HepG2 (cell line): Measurements from ENCODE around the gene TNS1. TPM values are rescaled to one million over a fixed set of nuclear protein-coding genes. Genes with fewer than 3 reads are reported as not detected.

Experiments
- ATAC-seq: fragments of 200-7000 bp; cut with Tn5 transposase; 3 replicates; pipeline ENCODE4 v1.9.1; 2020; ENCODE audit warnings: mild to moderate bottlenecking, moderate library complexity
- BruUV-seq: library from RNA; stranded (reverse); fragments of 400-500 nt; replicated peaks from 2 replicates; lab custom pipeline; 2021; lab: Mats Ljungman, UMichigan
- CTCF ChIA-PET: fragments of 300-600 bp; formaldehyde crosslinking; extraction: SDS; loops from one replicate; lab custom pipeline; 2021; ENCODE audit warnings: low total read pairs, inconsistent platforms, low intra/inter-chr PET ratio; lab: Yijun Ruan, JAX
- POLR2A ChIA-PET: fragments of 350-600 bp; sonication (Branson Sonifier 250); formaldehyde crosslinking; loops from one replicate; lab custom pipeline; 2020; ENCODE audit warnings: antibody characterized with exemption, inconsistent platforms; lab: Yijun Ruan, JAX
- DNase-seq: peaks from one replicate; pipeline ENCODE4 v3.0.0-alpha.2; 2015; ENCODE audit warnings: low spot score
- FAIRE-seq: peaks from 3 replicates; lab custom pipeline; 2011; peaks lifted over from hg19 to GRCh38; lab: Jason Lieb, UNC
- H2AFZ ChIP-seq: one replicate; pipeline ENCODE4 v1.6.1; 2011; ENCODE audit warnings: low read length, inconsistent platforms
- H3K27ac ChIP-seq: fragments of 300-600 bp; 3 replicates; pipeline ENCODE4 v1.8.0; 2011; ENCODE audit warnings: mixed run types, mild to moderate bottlenecking, mixed read lengths, low read length, inconsistent platforms; ENCODE audit not compliant: insufficient read depth; ENCODE audit errors: extremely low read length
- H3K27me3 ChIP-seq, 2 experiments: fragments of 200-600 bp in 1 of 2; 2 replicates in 1 of 2; 3 replicates in 1 of 2; pipeline versions ENCODE4 v1.6.0 to v1.8.0; 2011; ENCODE audit warnings: low read length in 2 of 2, mild to moderate bottlenecking in 2 of 2, moderate library complexity in 2 of 2, inconsistent platforms in 1 of 2; ENCODE audit not compliant: insufficient read depth in 2 of 2, control insufficient read depth in 1 of 2
- H3K36me3 ChIP-seq, 2 experiments: fragments of 200-600 bp in 1 of 2; replicated peaks in 1 of 2; 2 replicates in 1 of 2; 3 replicates in 1 of 2; pipeline versions ENCODE4 v1.5.1 to v1.8.0; 2011; ENCODE audit warnings: low read length in 2 of 2, inconsistent platforms in 1 of 2; ENCODE audit not compliant: insufficient read depth in 2 of 2, control insufficient read depth in 1 of 2
- H3K4me1 ChIP-seq: 2 replicates; pipeline ENCODE4 v1.5.1; 2012; ENCODE audit warnings: low read length, inconsistent platforms; ENCODE audit not compliant: insufficient read depth
- H3K4me2 ChIP-seq: 2 replicates; pipeline ENCODE4 v1.6.0; 2011; ENCODE audit warnings: low read depth, low read length, inconsistent platforms
- H3K4me3 ChIP-seq, 3 experiments: fragments of 200-600 bp in 1 of 3; sonication (generic), shearing (Covaris generic) in 1 of 3; replicated peaks in 1 of 3; 2 replicates each; pipeline ENCODE4 v1.5.1; 2011 to 2016; ENCODE audit warnings: low read length in 3 of 3, inconsistent platforms in 2 of 3, low read depth in 2 of 3, mild to moderate bottlenecking in 2 of 3, control low read depth in 1 of 3, mixed read lengths in 1 of 3; ENCODE audit not compliant: insufficient read depth in 1 of 3
- H3K79me2 ChIP-seq: one replicate; pipeline ENCODE4 v1.6.1; 2011; ENCODE audit warnings: low read length, inconsistent platforms; ENCODE audit not compliant: insufficient read depth
- H3K9ac ChIP-seq: 2 replicates; pipeline ENCODE4 v1.6.0; 2011; ENCODE audit warnings: mild to moderate bottlenecking, low read depth, low read length, inconsistent platforms; ENCODE audit not compliant: insufficient read depth
- H3K9me3 ChIP-seq: 2 replicates; pipeline ENCODE4 v1.5.1; 2012; ENCODE audit warnings: mild to moderate bottlenecking, low read length
- H4K20me1 ChIP-seq: 2 replicates; pipeline ENCODE4 v1.6.0; 2011; ENCODE audit warnings: inconsistent platforms, mild to moderate bottlenecking, low read length, moderate library complexity; ENCODE audit not compliant: insufficient read depth
- AGO2 ChIP-seq: fragments of 200-400 bp; formaldehyde crosslinking; optimal IDR thresholded peaks from 2 replicates; pipeline ENCODE3; 2017; ENCODE audit warnings: mild to moderate bottlenecking, low read depth, low read length, moderate library complexity
- AHDC1 ChIP-seq: sonication (generic); formaldehyde crosslinking; IDR thresholded peaks from 2 replicates; pipeline ENCODE4 v1.5.1; 2020; ENCODE audit warnings: mild to moderate bottlenecking, missing genetic modification reagents, borderline replicate concordance
- FOXK1 ChIP-seq: sonication (generic); formaldehyde crosslinking; IDR thresholded peaks from 2 replicates; pipeline ENCODE4 v1.4.0; 2020; ENCODE audit warnings: low read depth, missing genetic modification reagents, borderline replicate concordance
- KDM5B ChIP-seq: sonication (generic); formaldehyde crosslinking; IDR thresholded peaks from 2 replicates; pipeline ENCODE4 v1.4.0; 2020; ENCODE audit warnings: missing genetic modification reagents, mild to moderate bottlenecking, borderline replicate concordance
- MED8 ChIP-seq: sonication (generic); formaldehyde crosslinking; IDR thresholded peaks from 2 replicates; pipeline ENCODE4 v1.8.1; 2023; ENCODE audit warnings: mild to moderate bottlenecking, missing genetic modification reagents; ENCODE audit not compliant: insufficient replicate concordance
- PHB2 ChIP-seq: fragments of 450-650 bp; IDR thresholded peaks from 2 replicates; pipeline ENCODE4 v1.6.1; 2018; ENCODE audit not compliant: partially characterized antibody
- ZNF296 ChIP-seq: sonication (generic); formaldehyde crosslinking; conservative IDR thresholded peaks from 2 replicates; pipeline ENCODE4 v1.5.0; 2020; ENCODE audit warnings: mild to moderate bottlenecking, missing genetic modification reagents
- ZNF569 ChIP-seq: sonication (generic); formaldehyde crosslinking; IDR thresholded peaks from 2 replicates; pipeline ENCODE4 v1.5.0; 2020; ENCODE audit warnings: mild to moderate bottlenecking, missing genetic modification reagents, moderate library complexity, borderline replicate concordance
- ZNF572 ChIP-seq: sonication (generic); formaldehyde crosslinking; IDR thresholded peaks from 2 replicates; pipeline ENCODE4 v1.5.1; 2020; ENCODE audit warnings: mild to moderate bottlenecking, missing genetic modification reagents
- ZNF777 ChIP-seq: sonication (generic); formaldehyde crosslinking; IDR thresholded peaks from 2 replicates; pipeline ENCODE4 v1.4.0; 2020; ENCODE audit warnings: missing genetic modification reagents
- ZNF850 ChIP-seq: sonication (generic); formaldehyde crosslinking; conservative IDR thresholded peaks from 2 replicates; pipeline ENCODE4 v1.9.0; 2021; ENCODE audit warnings: mild to moderate bottlenecking, missing genetic modification reagents
- WGBS: methylation state at CpG from one replicate; pipeline ENCODE4 v1.1.6; 2017; ENCODE audit warnings: low lambda C conversion rate; 5-methylcytosine and 5-hydroxymethylcytosine counted together
- in situ Hi-C: cut with HindIII; loops from 2 replicates; pipeline ENCODE4 v1.10.0; 2017; ENCODE audit warnings: low pct_unique_long_range_greater_than_20kb; ENCODE audit not compliant: extremely low pct_ligation_motif_present
- intact Hi-C: fragments of 100-400 bp; cut with micrococcal nuclease; formaldehyde crosslinking; loops from one replicate; pipeline ENCODE4 v1.10.0; 2022; ENCODE audit not compliant: unreplicated experiment
- polyA plus RNA-seq, 8 experiments: library from polyadenylated mRNA; depleted of rRNA in 3 of 8; stranded (reverse) in 7 of 8; unstranded in 1 of 8; fragments of >200 nt; fragmentation: Illumina TruSeq in 4 of 8; extraction: Trizol in 4 of 8; gene quantifications; 2 replicates each; pipeline versions ENCODE4 v1.2.1 to v1.2.3, GENCODE V29; 2011 to 2016; ENCODE audit warnings: low read depth in 4 of 8, missing spikeins in 1 of 8, mixed read lengths in 1 of 8; ENCODE audit not compliant: insufficient read depth in 1 of 8
- total RNA-seq, 5 experiments: library from RNA; depleted of rRNA; stranded (reverse); fragments of >200 nt; fragmentation: Illumina TruSeq; extraction: Trizol; gene quantifications; 2 replicates each; pipeline ENCODE4 v1.2.3, GENCODE V29; 2016; ENCODE audit warnings: low read depth in 1 of 5
- TF ChIP-seq, protein P1 (sequence below): sonication (generic); formaldehyde crosslinking; IDR thresholded peaks from 2 replicates; pipeline ENCODE4 v1.5.1; 2020; ENCODE audit warnings: mild to moderate bottlenecking, missing genetic modification reagents, moderate library complexity

TNS1 gene
- total and polyA plus RNA-seq, 2 of the 13 experiments (the other 11 are each of a cell fraction or from before 2014, with no cell fraction given) = 1.9 to 118 TPM

GRCh38 chr2:217787160-217787877, 215.5 kb downstream of the TNS1 start:
- Histone ChIP-seq H3K27me3 (no peaks in the 10 kb centered on the region), H3K4me3 (no peak overlapping the region; a peak in 1 of 6 replicates), H3K36me3 (no peaks in the 10 kb centered on the region), H2AFZ (no peak overlapping the region), H4K20me1 (no peaks in the 10 kb centered on the region; the same call in 1 of the 2 replicates), H3K9ac (no peak overlapping the region), H3K4me2 (no peak overlapping the region; the same call in 1 of the 2 replicates), H3K27ac (no peak overlapping the region), H3K4me1 (peaks cover 59% of the 10 kb centered on the region), H3K9me3 (peaks cover 7% of the 10 kb centered on the region; the same call in 1 of the 2 replicates)
- FAIRE-seq = no peak
- BruUV-seq = no TSS peak
- POLR2A ChIA-PET = no interaction called here
- CTCF ChIA-PET = interaction anchor here (3.2 to 6.4 kb wide), 4 partner anchors 99 to 247 kb away, joined by 21 to 106 read pairs (median 44); no protein-coding TSS in a partner anchor
- 80% methylated on average over 23 of the region's 37 CpGs for WGBS
- DNase-seq = no peak
- in situ Hi-C loops (loop anchor here (5.0 kb wide), 1 partner anchor 245 kb away; no protein-coding TSS in a partner anchor), intact Hi-C loops (loop anchor here (5.0 kb wide), 1 partner anchor 115 kb away; no protein-coding TSS in a partner anchor)
- no peak for ATAC-seq
- TF ChIP-seq ZNF850 (CRISPR knock-in tag) (peak; percentile 100), MED8 (no peak), ZNF572 (CRISPR knock-in tag) (0 out of 2 replicates have a peak, but pooled peaks have one; percentile 56), ZNF569 (CRISPR knock-in tag) (0 out of 2 replicates have a peak, but pooled peaks have one; percentile 67), AHDC1 (CRISPR knock-in tag) (0 out of 2 replicates have a peak, but pooled peaks have one; percentile 17), FOXK1 (CRISPR knock-in tag) (no peak), AGO2 (peak; percentile 29), ZNF777 (CRISPR knock-in tag) (no peak), KDM5B (0 out of 2 replicates have a peak, but pooled peaks have one; percentile 25), ZNF296 (CRISPR knock-in tag) (no peak), PHB2 (no peak)
- TF ChIP-seq, protein P1, sequence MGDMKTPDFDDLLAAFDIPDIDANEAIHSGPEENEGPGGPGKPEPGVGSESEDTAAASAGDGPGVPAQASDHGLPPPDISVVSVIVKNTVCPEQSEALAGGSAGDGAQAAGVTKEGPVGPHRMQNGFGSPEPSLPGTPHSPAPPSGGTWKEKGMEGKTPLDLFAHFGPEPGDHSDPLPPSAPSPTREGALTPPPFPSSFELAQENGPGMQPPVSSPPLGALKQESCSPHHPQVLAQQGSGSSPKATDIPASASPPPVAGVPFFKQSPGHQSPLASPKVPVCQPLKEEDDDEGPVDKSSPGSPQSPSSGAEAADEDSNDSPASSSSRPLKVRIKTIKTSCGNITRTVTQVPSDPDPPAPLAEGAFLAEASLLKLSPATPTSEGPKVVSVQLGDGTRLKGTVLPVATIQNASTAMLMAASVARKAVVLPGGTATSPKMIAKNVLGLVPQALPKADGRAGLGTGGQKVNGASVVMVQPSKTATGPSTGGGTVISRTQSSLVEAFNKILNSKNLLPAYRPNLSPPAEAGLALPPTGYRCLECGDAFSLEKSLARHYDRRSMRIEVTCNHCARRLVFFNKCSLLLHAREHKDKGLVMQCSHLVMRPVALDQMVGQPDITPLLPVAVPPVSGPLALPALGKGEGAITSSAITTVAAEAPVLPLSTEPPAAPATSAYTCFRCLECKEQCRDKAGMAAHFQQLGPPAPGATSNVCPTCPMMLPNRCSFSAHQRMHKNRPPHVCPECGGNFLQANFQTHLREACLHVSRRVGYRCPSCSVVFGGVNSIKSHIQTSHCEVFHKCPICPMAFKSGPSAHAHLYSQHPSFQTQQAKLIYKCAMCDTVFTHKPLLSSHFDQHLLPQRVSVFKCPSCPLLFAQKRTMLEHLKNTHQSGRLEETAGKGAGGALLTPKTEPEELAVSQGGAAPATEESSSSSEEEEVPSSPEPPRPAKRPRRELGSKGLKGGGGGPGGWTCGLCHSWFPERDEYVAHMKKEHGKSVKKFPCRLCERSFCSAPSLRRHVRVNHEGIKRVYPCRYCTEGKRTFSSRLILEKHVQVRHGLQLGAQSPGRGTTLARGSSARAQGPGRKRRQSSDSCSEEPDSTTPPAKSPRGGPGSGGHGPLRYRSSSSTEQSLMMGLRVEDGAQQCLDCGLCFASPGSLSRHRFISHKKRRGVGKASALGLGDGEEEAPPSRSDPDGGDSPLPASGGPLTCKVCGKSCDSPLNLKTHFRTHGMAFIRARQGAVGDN (CRISPR knock-in tag) = peak; percentile 50
- TF ChIP-seq, all 625 proteins: peak for 7
- H3K79me2 ChIP-seq = no peaks in the 10 kb centered on the region
